ENCODE results near the gene PATJ. TPM values are rescaled to one million over a fixed set of nuclear protein-coding genes. Genes with fewer than 3 reads are reported as not detected.

Gene PATJ
- polyA plus RNA-seq, 2 donors, result 17.2 to 28.6 TPM

- Histone ChIP-seq H3K27me3 (ENCODE audit: control insufficient read depth in 1 of 2, insufficient read depth in 2 of 2, low read length in 2 of 2) (no peaks in the 10 kb centered on the region), H3K27ac (ENCODE audit: low read depth in 2 of 2, low read length in 1 of 2) (no peak overlapping the region), H3K36me3 (ENCODE audit: control insufficient read depth in 2 of 2, insufficient read depth in 2 of 2, low read length in 1 of 2) (no peaks in the 10 kb centered on the region), H3K4me3 (ENCODE audit: low read depth in 1 of 2, low read length in 2 of 2) (no peak overlapping the region), H3K4me1 (ENCODE audit: control insufficient read depth in 2 of 2, insufficient read depth in 2 of 2, low read length in 1 of 2) (no peaks in the 10 kb centered on the region), H3K9me3 (ENCODE audit: control insufficient read depth in 2 of 2, insufficient read depth in 1 of 2, low read depth in 1 of 2, low read length in 1 of 2) (no peaks in the 10 kb centered on the region)
- 72% methylated on average over 3 of the region's 3 CpGs for WGBS, 2 donors
These were observed 443.4 kb downstream of the PATJ start for GRCh38 chr1:62185677-62186076.

GRCh38 chr1:62187548-62187947, 445.3 kb downstream of the PATJ start:
- Histone ChIP-seq H3K36me3 (ENCODE audit: control insufficient read depth in 2 of 2, insufficient read depth in 2 of 2, low read length in 1 of 2) (no peaks in the 10 kb centered on the region), H3K4me1 (ENCODE audit: control insufficient read depth in 2 of 2, insufficient read depth in 2 of 2, low read length in 1 of 2) (no peaks in the 10 kb centered on the region), H3K27me3 (ENCODE audit: control insufficient read depth in 1 of 2, insufficient read depth in 2 of 2, low read length in 2 of 2) (no peaks in the 10 kb centered on the region), H3K9me3 (ENCODE audit: control insufficient read depth in 2 of 2, insufficient read depth in 1 of 2, low read depth in 1 of 2, low read length in 1 of 2) (no peaks in the 10 kb centered on the region), H3K27ac (ENCODE audit: low read depth in 2 of 2, low read length in 1 of 2) (no peak overlapping the region), H3K4me3 (ENCODE audit: low read depth in 1 of 2, low read length in 2 of 2) (no peak overlapping the region)
- WGBS, 2 donors, result 97 to 98% methylated on average over 5 of the region's 5 CpGs

GRCh38 chr1:62188111-62188510, 445.8 kb downstream of the PATJ start:
- Histone ChIP-seq H3K9me3 (ENCODE audit: control insufficient read depth in 2 of 2, insufficient read depth in 1 of 2, low read depth in 1 of 2, low read length in 1 of 2) (no peaks in the 10 kb centered on the region), H3K27me3 (ENCODE audit: control insufficient read depth in 1 of 2, insufficient read depth in 2 of 2, low read length in 2 of 2) (no peaks in the 10 kb centered on the region), H3K4me1 (ENCODE audit: control insufficient read depth in 2 of 2, insufficient read depth in 2 of 2, low read length in 1 of 2) (no peaks in the 10 kb centered on the region), H3K36me3 (ENCODE audit: control insufficient read depth in 2 of 2, insufficient read depth in 2 of 2, low read length in 1 of 2) (no peaks in the 10 kb centered on the region), H3K4me3 (ENCODE audit: low read depth in 1 of 2, low read length in 2 of 2) (no peak overlapping the region), H3K27ac (ENCODE audit: low read depth in 2 of 2, low read length in 1 of 2) (no peak overlapping the region)
- WGBS, 2 donors, result 95 to 96% methylated on average over 8 of the region's 8 CpGs

GRCh38 chr1:62194651-62195544, 452.6 kb downstream of the PATJ start, which contains the start of gene L1TD1:
Gene L1TD1 (plus strand): TSS chr1:62194849. CDS start chr1:62206629, 11,780 bp downstream.
- peaks cover 5 to 6% of the 10 kb centered on the region in 2 donors for H3K4me1 ChIP-seq (ENCODE audit: control insufficient read depth in 2 of 2, insufficient read depth in 2 of 2, low read length in 1 of 2)
- H3K4me3 ChIP-seq (ENCODE audit: low read depth in 1 of 2, low read length in 2 of 2), result no peak within 1 kb of the TSS
- H3K9me3 ChIP-seq (ENCODE audit: control insufficient read depth in 2 of 2, insufficient read depth in 1 of 2, low read depth in 1 of 2, low read length in 1 of 2), result no peaks in the 10 kb centered on the region
- H3K27me3 ChIP-seq (ENCODE audit: control insufficient read depth in 1 of 2, insufficient read depth in 2 of 2, low read length in 2 of 2), result peaks cover 0 to 10% of the 10 kb centered on the region in 2 donors
- no peaks in the 10 kb centered on the region for H3K36me3 ChIP-seq (ENCODE audit: control insufficient read depth in 2 of 2, insufficient read depth in 2 of 2, low read length in 1 of 2)
- WGBS, 2 donors, result 14 to 15% methylated on average over 54 to 55 of the region's 55 CpGs
- H3K27ac ChIP-seq (ENCODE audit: low read depth in 2 of 2, low read length in 1 of 2), result no peak within 1 kb of the TSS

- Histone ChIP-seq H3K27me3 (ENCODE audit: control insufficient read depth in 1 of 2, insufficient read depth in 2 of 2, low read length in 2 of 2) (peaks cover 0 to 10% of the 10 kb centered on the region in 2 donors), H3K4me3 (ENCODE audit: low read depth in 1 of 2, low read length in 2 of 2) (no peak overlapping the region), H3K9me3 (ENCODE audit: control insufficient read depth in 2 of 2, insufficient read depth in 1 of 2, low read depth in 1 of 2, low read length in 1 of 2) (no peaks in the 10 kb centered on the region), H3K36me3 (ENCODE audit: control insufficient read depth in 2 of 2, insufficient read depth in 2 of 2, low read length in 1 of 2) (no peaks in the 10 kb centered on the region), H3K4me1 (ENCODE audit: control insufficient read depth in 2 of 2, insufficient read depth in 2 of 2, low read length in 1 of 2) (peaks cover 5 to 6% of the 10 kb centered on the region in 2 donors), H3K27ac (ENCODE audit: low read depth in 2 of 2, low read length in 1 of 2) (no peak overlapping the region)
- WGBS, 2 donors, result 83 to 87% methylated on average over 17 of the region's 17 CpGs
These were observed 453.9 kb downstream of the PATJ start for GRCh38 chr1:62196086-62196690.

GRCh38 chr1:62198069-62198780, 455.9 kb downstream of the PATJ start:
- no peaks in the 10 kb centered on the region for H3K9me3 ChIP-seq (ENCODE audit: control insufficient read depth in 2 of 2, insufficient read depth in 1 of 2, low read depth in 1 of 2, low read length in 1 of 2)
- WGBS, 2 donors, result 52 to 60% methylated on average over 14 of the region's 14 CpGs
- H3K27ac ChIP-seq (ENCODE audit: low read depth in 2 of 2, low read length in 1 of 2), result no peak overlapping the region
- H3K4me1 ChIP-seq (ENCODE audit: control insufficient read depth in 2 of 2, insufficient read depth in 2 of 2, low read length in 1 of 2), result peaks cover 5 to 6% of the 10 kb centered on the region in 2 donors
- H3K36me3 ChIP-seq (ENCODE audit: control insufficient read depth in 2 of 2, insufficient read depth in 2 of 2, low read length in 1 of 2), result no peaks in the 10 kb centered on the region
- peaks cover 0 to 10% of the 10 kb centered on the region in 2 donors for H3K27me3 ChIP-seq (ENCODE audit: control insufficient read depth in 1 of 2, insufficient read depth in 2 of 2, low read length in 2 of 2)
- no peak overlapping the region for H3K4me3 ChIP-seq (ENCODE audit: low read depth in 1 of 2, low read length in 2 of 2)

GRCh38 chr1:62198781-62199125, 456.5 kb downstream of the PATJ start:
- H3K27ac ChIP-seq (ENCODE audit: low read depth in 2 of 2, low read length in 1 of 2), result no peak overlapping the region
- 25 to 26% methylated on average over 3 of the region's 3 CpGs for WGBS, 2 donors
- H3K4me3 ChIP-seq (ENCODE audit: low read depth in 1 of 2, low read length in 2 of 2), result no peak overlapping the region
- H3K27me3 ChIP-seq (ENCODE audit: control insufficient read depth in 1 of 2, insufficient read depth in 2 of 2, low read length in 2 of 2), result peaks cover 0 to 10% of the 10 kb centered on the region in 2 donors
- no peaks in the 10 kb centered on the region for H3K9me3 ChIP-seq (ENCODE audit: control insufficient read depth in 2 of 2, insufficient read depth in 1 of 2, low read depth in 1 of 2, low read length in 1 of 2)
- peaks cover 5 to 6% of the 10 kb centered on the region in 2 donors for H3K4me1 ChIP-seq (ENCODE audit: control insufficient read depth in 2 of 2, insufficient read depth in 2 of 2, low read length in 1 of 2)
- H3K36me3 ChIP-seq (ENCODE audit: control insufficient read depth in 2 of 2, insufficient read depth in 2 of 2, low read length in 1 of 2), result no peaks in the 10 kb centered on the region

- H3K9me3 ChIP-seq (ENCODE audit: control insufficient read depth in 2 of 2, insufficient read depth in 1 of 2, low read depth in 1 of 2, low read length in 1 of 2), result no peaks in the 10 kb centered on the region
- H3K27ac ChIP-seq (ENCODE audit: low read depth in 2 of 2, low read length in 1 of 2), result no peak overlapping the region
- 94 to 96% methylated on average over 2 of the region's 2 CpGs for WGBS, 2 donors
- H3K36me3 ChIP-seq (ENCODE audit: control insufficient read depth in 2 of 2, insufficient read depth in 2 of 2, low read length in 1 of 2), result no peaks in the 10 kb centered on the region
- H3K4me3 ChIP-seq (ENCODE audit: low read depth in 1 of 2, low read length in 2 of 2), result no peak overlapping the region
- H3K4me1 ChIP-seq (ENCODE audit: control insufficient read depth in 2 of 2, insufficient read depth in 2 of 2, low read length in 1 of 2), result no peaks in the 10 kb centered on the region
- no peaks in the 10 kb centered on the region for H3K27me3 ChIP-seq (ENCODE audit: control insufficient read depth in 1 of 2, insufficient read depth in 2 of 2, low read length in 2 of 2)
These were observed 464.9 kb downstream of the PATJ start for GRCh38 chr1:62207187-62207586.

GRCh38 chr1:62208087-62208486, 465.8 kb downstream of the PATJ start:
- no peak overlapping the region for H3K27ac ChIP-seq (ENCODE audit: low read depth in 2 of 2, low read length in 1 of 2)
- peaks cover 0 to 2% of the 10 kb centered on the region in 2 donors for H3K9me3 ChIP-seq (ENCODE audit: control insufficient read depth in 2 of 2, insufficient read depth in 1 of 2, low read depth in 1 of 2, low read length in 1 of 2)
- H3K36me3 ChIP-seq (ENCODE audit: control insufficient read depth in 2 of 2, insufficient read depth in 2 of 2, low read length in 1 of 2), result no peaks in the 10 kb centered on the region
- H3K27me3 ChIP-seq (ENCODE audit: control insufficient read depth in 1 of 2, insufficient read depth in 2 of 2, low read length in 2 of 2), result no peaks in the 10 kb centered on the region
- H3K4me1 ChIP-seq (ENCODE audit: control insufficient read depth in 2 of 2, insufficient read depth in 2 of 2, low read length in 1 of 2), result no peaks in the 10 kb centered on the region
- 91 to 95% methylated on average over 5 of the region's 5 CpGs for WGBS, 2 donors
- H3K4me3 ChIP-seq (ENCODE audit: low read depth in 1 of 2, low read length in 2 of 2), result no peak overlapping the region
